ENCODE measurements around the gene TUSC2.
A peak's percentile ranks its signal among the peaks of the same experiment; 100 is the strongest.

TUSC2 gene

GRCh38 chr3:50327943-50328691, at the start of gene TUSC2:
Gene TUSC2 (minus strand): TSS chr3:50328223. CDS start chr3:50328099, 124 bp downstream.
- peak; percentile 97 for DNase-seq

- DNase-seq = no peak
Observed at GRCh38 chr3:50375258-50375931, 47.4 kb upstream of the TUSC2 start.

GRCh38 chr3:50374363-50375257, 46.6 kb upstream of the TUSC2 start:
- no peak for DNase-seq

- DNase-seq = no peak
Observed at GRCh38 chr3:50373146-50374051, 45.4 kb upstream of the TUSC2 start.

- no peak for DNase-seq
Observed at GRCh38 chr3:50372349-50372748, 44.3 kb upstream of the TUSC2 start.

- DNase-seq = no peak
Observed at GRCh38 chr3:50371133-50371685, 43.2 kb upstream of the TUSC2 start.

- no peak for DNase-seq
Observed at GRCh38 chr3:50370594-50370993, 42.6 kb upstream of the TUSC2 start.

- DNase-seq = no peak
Observed at GRCh38 chr3:50369012-50369670, 41.1 kb upstream of the TUSC2 start.

- no peak for DNase-seq
Observed at GRCh38 chr3:50365842-50366220, 37.8 kb upstream of the TUSC2 start.

- DNase-seq = peak; percentile 95
Observed at GRCh38 chr3:50365080-50365841, 37.2 kb upstream of the TUSC2 start.

- DNase-seq = no peak
Observed at GRCh38 chr3:50364573-50365079, 36.6 kb upstream of the TUSC2 start.

GRCh38 chr3:50359760-50360110, 31.7 kb upstream of the TUSC2 start:
- DNase-seq = no peak

GRCh38 chr3:50358911-50359759, 31.1 kb upstream of the TUSC2 start, which contains the start of gene TMEM115:
Gene TMEM115 (minus strand): TSS chr3:50359521. CDS start chr3:50359063, 458 bp downstream.
- DNase-seq = peak; percentile 99

- no peak for DNase-seq
Observed at GRCh38 chr3:50358355-50358910, 30.4 kb upstream of the TUSC2 start.

GRCh38 chr3:50357481-50357880, 29.5 kb upstream of the TUSC2 start:
- no peak for DNase-seq

- no peak for DNase-seq
Observed at GRCh38 chr3:50356553-50356952, 28.5 kb upstream of the TUSC2 start.

GRCh38 chr3:50355829-50356552, 28.0 kb upstream of the TUSC2 start:
- DNase-seq = no peak

GRCh38 chr3:50354850-50355249, 26.8 kb upstream of the TUSC2 start:
- no peak for DNase-seq
